Stomach (tissue), 4 donors: ENCODE data around the gene PTPRD.

Experiments
- CTCF ChIP-seq, 7 experiments: fragments of 450-650 bp in 4 of 7; fragments of 200-600 bp in 3 of 7; sonication (generic) in 3 of 7; IDR thresholded peaks; one replicate each; pipeline ENCODE4 v1.5.1; 2016 to 2019; ENCODE audit warnings: antibody characterized with exemption in 7 of 7, control low read depth in 2 of 7, mild to moderate bottlenecking in 1 of 7
- EP300 ChIP-seq: sonication (generic); formaldehyde crosslinking; IDR thresholded peaks from one replicate; pipeline ENCODE4 v1.6.1; 2017; ENCODE audit warnings: antibody characterized with exemption
- POLR2A ChIP-seq, 4 donors: fragments of 450-650 bp; IDR thresholded peaks; one replicate each; pipeline ENCODE4 v1.6.1; 2016; ENCODE audit warnings: antibody characterized with exemption in 4 of 4, control low read depth in 2 of 4, mild to moderate bottlenecking in 1 of 4, moderate library complexity in 1 of 4
- POLR2AphosphoS5 ChIP-seq, 3 donors: sonication (generic); formaldehyde crosslinking; IDR thresholded peaks; one replicate each; pipeline ENCODE4 v1.6.1; 2016; ENCODE audit warnings: antibody characterized with exemption in 3 of 3

GRCh38 chr9:8825585-8826147, 1787.1 kb downstream of the PTPRD start:
- no peak for TF ChIP-seq CTCF (IDR thresholded peaks at IDR 0.05)
- TF ChIP-seq POLR2A (IDR thresholded peaks at IDR 0.05), result no peak
- TF ChIP-seq POLR2AphosphoS5 (IDR thresholded peaks at IDR 0.05), result no peak
- TF ChIP-seq EP300, result no peak
